ENCODE results near the gene IL17RB. TPM values are rescaled to one million over a fixed set of nuclear protein-coding genes. Genes with fewer than 3 reads are reported as not detected.
A peak's percentile ranks its signal among the peaks of the same experiment; 100 is the strongest.

IL17RB gene
- total and polyA plus RNA-seq, 4 donors = 0.23 to 1.9 (median 0.74) TPM

- intact Hi-C loops (cut with DNase I) = no loop called here
- Histone ChIP-seq H3K27me3 (ENCODE audit: control insufficient read depth in 1 of 2, insufficient read depth in 2 of 2, low read length in 1 of 2) (no peaks in the 10 kb centered on the region), H3K36me3 (ENCODE audit: control insufficient read depth in 1 of 2, insufficient read depth in 2 of 2, low read length in 1 of 2) (no peaks in the 10 kb centered on the region), H3K27ac (ENCODE audit: low read depth in 1 of 2, low read length in 2 of 2) (no peak overlapping the region), H3K9me3 (ENCODE audit: control insufficient read depth, low read length) (no peaks in the 10 kb centered on the region), H3K4me3 (ENCODE audit: low read length in 2 of 2) (no peak overlapping the region), H3K4me1 (ENCODE audit: control insufficient read depth in 1 of 2, insufficient read depth in 2 of 2, low read length in 2 of 2) (no peaks in the 10 kb centered on the region)
- 93 to 95% methylated on average over 17 of the region's 17 CpGs for WGBS, 2 donors
- DNase-seq (peak in 1 of 2 donors; percentile 57), ATAC-seq (ENCODE audit: low FRiP score) (no peak)
Measured at GRCh38 chr3:53817809-53818208, 28.6 kb upstream of the IL17RB start.

DNA sequence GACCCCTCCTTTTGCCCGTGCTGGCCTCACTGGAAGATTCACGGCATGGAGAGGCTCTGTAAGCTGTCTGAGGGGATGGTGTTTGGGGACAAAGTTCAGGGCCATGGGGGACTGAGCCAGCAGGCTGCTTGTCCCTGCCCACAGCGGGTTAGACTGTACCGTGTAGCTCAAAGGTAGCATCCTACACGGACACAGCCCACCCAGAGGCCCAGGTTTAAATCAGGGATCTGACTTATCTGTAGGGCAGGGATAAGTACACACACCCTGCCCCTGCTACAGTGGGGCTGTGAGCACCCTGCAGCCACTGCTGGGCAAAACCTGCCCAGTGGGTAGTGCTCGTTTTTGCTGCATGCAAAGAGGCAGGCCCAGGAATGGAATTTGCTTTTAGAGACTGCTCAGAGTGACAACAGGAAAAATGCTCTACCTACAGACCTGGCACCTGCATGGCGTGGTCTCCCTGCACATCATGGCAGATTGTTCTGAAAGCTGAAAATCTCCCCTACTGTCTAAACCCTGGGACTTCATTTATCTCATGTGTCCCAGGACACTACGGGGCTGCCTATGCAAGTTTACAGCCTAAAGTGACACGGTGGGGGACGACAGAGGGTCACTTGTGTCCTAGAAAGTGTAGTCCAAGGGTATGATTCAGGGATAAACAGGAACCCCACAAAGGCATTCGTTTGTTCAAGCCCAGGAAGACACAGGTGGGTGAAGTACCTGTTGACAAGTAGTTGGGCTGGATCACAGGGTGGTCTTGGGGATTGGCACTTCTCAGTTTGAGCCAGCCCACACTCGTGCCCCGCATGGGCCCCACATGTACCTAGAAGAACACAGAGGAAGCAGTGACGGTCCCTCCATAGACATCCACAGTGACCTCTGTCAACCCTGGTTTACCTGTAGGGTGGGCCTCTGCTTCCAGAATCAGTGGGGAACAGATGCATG lies 27.9 kb upstream of the IL17RB start:
- no peak overlapping the region for H3K27ac ChIP-seq (ENCODE audit: low read depth in 1 of 2, low read length in 2 of 2)
- no peaks in the 10 kb centered on the region for H3K9me3 ChIP-seq (ENCODE audit: control insufficient read depth, low read length)
- ATAC-seq (ENCODE audit: low FRiP score) (no peak), DNase-seq (peak in 1 of 2 donors; percentile 44)
- H3K36me3 ChIP-seq (ENCODE audit: control insufficient read depth in 1 of 2, insufficient read depth in 2 of 2, low read length in 1 of 2) = no peaks in the 10 kb centered on the region
- WGBS, 2 donors = 91 to 95% methylated on average over 14 of the region's 14 CpGs
- H3K4me3 ChIP-seq (ENCODE audit: low read length in 2 of 2) = no peak overlapping the region
- no peaks in the 10 kb centered on the region for H3K4me1 ChIP-seq (ENCODE audit: control insufficient read depth in 1 of 2, insufficient read depth in 2 of 2, low read length in 2 of 2)
- intact Hi-C loops (cut with DNase I) = no loop called here
- H3K27me3 ChIP-seq (ENCODE audit: control insufficient read depth in 1 of 2, insufficient read depth in 2 of 2, low read length in 1 of 2) = no peaks in the 10 kb centered on the region

GRCh38 chr3:53819163-53819868 lies 27.1 kb upstream of the IL17RB start:
- WGBS, 2 donors = 92 to 96% methylated on average over 13 to 14 of the region's 14 CpGs
- Histone ChIP-seq H3K4me1 (ENCODE audit: control insufficient read depth in 1 of 2, insufficient read depth in 2 of 2, low read length in 2 of 2) (no peaks in the 10 kb centered on the region), H3K27ac (ENCODE audit: low read depth in 1 of 2, low read length in 2 of 2) (no peak overlapping the region), H3K36me3 (ENCODE audit: control insufficient read depth in 1 of 2, insufficient read depth in 2 of 2, low read length in 1 of 2) (no peaks in the 10 kb centered on the region), H3K9me3 (ENCODE audit: control insufficient read depth, low read length) (no peaks in the 10 kb centered on the region), H3K4me3 (ENCODE audit: low read length in 2 of 2) (no peak overlapping the region), H3K27me3 (ENCODE audit: control insufficient read depth in 1 of 2, insufficient read depth in 2 of 2, low read length in 1 of 2) (no peaks in the 10 kb centered on the region)
- peak in 1 of 2 donors; percentile 57 for DNase-seq
- ATAC-seq (ENCODE audit: low FRiP score) = no peak
- intact Hi-C loops (cut with DNase I) = no loop called here

DNA sequence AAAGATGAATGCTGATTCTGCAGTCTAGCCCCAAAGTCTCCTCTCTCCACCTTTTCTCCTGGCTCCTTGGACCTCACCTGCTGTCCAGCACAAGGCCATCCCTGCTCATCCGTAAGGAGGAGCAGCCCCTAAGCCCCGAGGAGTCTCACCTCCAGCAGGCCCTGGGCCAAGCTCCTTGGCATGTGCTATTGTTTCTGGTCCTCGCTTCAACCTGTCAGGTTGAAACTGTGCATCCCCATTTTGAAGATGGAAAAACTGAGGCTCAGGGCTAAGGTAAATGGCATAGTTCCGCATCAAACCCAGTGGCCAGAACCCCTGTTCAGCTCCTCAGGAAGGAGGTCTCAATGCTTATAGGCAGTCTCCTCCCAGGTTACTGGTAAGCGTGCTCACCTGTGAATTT lies 26.3 kb upstream of the IL17RB start:
- Histone ChIP-seq H3K27me3 (ENCODE audit: control insufficient read depth in 1 of 2, insufficient read depth in 2 of 2, low read length in 1 of 2) (no peaks in the 10 kb centered on the region), H3K4me1 (ENCODE audit: control insufficient read depth in 1 of 2, insufficient read depth in 2 of 2, low read length in 2 of 2) (no peaks in the 10 kb centered on the region), H3K27ac (ENCODE audit: low read depth in 1 of 2, low read length in 2 of 2) (no peak overlapping the region), H3K9me3 (ENCODE audit: control insufficient read depth, low read length) (no peaks in the 10 kb centered on the region), H3K36me3 (ENCODE audit: control insufficient read depth in 1 of 2, insufficient read depth in 2 of 2, low read length in 1 of 2) (no peaks in the 10 kb centered on the region), H3K4me3 (ENCODE audit: low read length in 2 of 2) (no peak overlapping the region)
- DNase-seq = peak in 1 of 2 donors; percentile 37
- intact Hi-C loops (cut with DNase I) = no loop called here
- no peak for ATAC-seq (ENCODE audit: low FRiP score)
- 93 to 94% methylated on average over 5 of the region's 5 CpGs for WGBS, 2 donors

- Histone ChIP-seq H3K27ac (ENCODE audit: low read depth in 1 of 2, low read length in 2 of 2) (no peak overlapping the region), H3K4me1 (ENCODE audit: control insufficient read depth in 1 of 2, insufficient read depth in 2 of 2, low read length in 2 of 2) (no peaks in the 10 kb centered on the region), H3K27me3 (ENCODE audit: control insufficient read depth in 1 of 2, insufficient read depth in 2 of 2, low read length in 1 of 2) (no peaks in the 10 kb centered on the region), H3K9me3 (ENCODE audit: control insufficient read depth, low read length) (no peaks in the 10 kb centered on the region), H3K36me3 (ENCODE audit: control insufficient read depth in 1 of 2, insufficient read depth in 2 of 2, low read length in 1 of 2) (no peaks in the 10 kb centered on the region), H3K4me3 (ENCODE audit: low read length in 2 of 2) (no peak overlapping the region)
- 91 to 94% methylated on average over 21 of the region's 21 CpGs for WGBS, 2 donors
- intact Hi-C loops (cut with DNase I) = no loop called here
- peak in 1 of 2 donors; percentile 61 for DNase-seq
- no peak for ATAC-seq (ENCODE audit: low FRiP score)
Measured at GRCh38 chr3:53820756-53821580, 25.4 kb upstream of the IL17RB start.

DNA sequence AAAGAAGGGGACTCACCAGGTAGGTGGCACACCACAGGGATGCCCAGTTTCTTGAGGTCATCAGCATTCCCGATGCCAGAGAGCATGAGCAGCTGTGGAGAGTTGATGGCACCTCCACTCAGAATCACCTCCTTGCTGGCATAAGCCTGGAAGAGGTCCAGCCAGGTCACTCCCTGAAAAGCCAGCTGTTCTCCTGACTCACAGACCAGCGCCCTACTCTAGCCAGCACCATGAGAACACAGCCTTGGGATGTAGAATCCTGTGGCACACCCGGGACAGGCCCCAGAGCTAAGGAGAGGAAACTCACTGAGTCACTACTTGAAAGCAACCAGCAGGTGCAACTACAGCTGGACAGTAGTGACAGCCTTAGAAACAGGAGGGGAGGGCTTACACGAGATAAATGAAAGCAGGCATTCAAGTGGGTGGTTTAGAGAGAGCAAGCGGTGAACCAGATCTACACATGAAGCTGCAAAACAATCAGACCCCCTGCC lies 24.7 kb upstream of the IL17RB start:
- H3K9me3 ChIP-seq (ENCODE audit: control insufficient read depth, low read length) = no peaks in the 10 kb centered on the region
- DNase-seq (no peak), ATAC-seq (ENCODE audit: low FRiP score) (no peak)
- no peaks in the 10 kb centered on the region for H3K27me3 ChIP-seq (ENCODE audit: control insufficient read depth in 1 of 2, insufficient read depth in 2 of 2, low read length in 1 of 2)
- H3K4me3 ChIP-seq (ENCODE audit: low read length in 2 of 2) = no peak overlapping the region
- H3K27ac ChIP-seq (ENCODE audit: low read depth in 1 of 2, low read length in 2 of 2) = no peak overlapping the region
- 73 to 78% methylated on average over 5 of the region's 5 CpGs for WGBS, 2 donors
- no peaks in the 10 kb centered on the region for H3K36me3 ChIP-seq (ENCODE audit: control insufficient read depth in 1 of 2, insufficient read depth in 2 of 2, low read length in 1 of 2)
- H3K4me1 ChIP-seq (ENCODE audit: control insufficient read depth in 1 of 2, insufficient read depth in 2 of 2, low read length in 2 of 2) = no peaks in the 10 kb centered on the region
- intact Hi-C loops (cut with DNase I) = no loop called here

DNA sequence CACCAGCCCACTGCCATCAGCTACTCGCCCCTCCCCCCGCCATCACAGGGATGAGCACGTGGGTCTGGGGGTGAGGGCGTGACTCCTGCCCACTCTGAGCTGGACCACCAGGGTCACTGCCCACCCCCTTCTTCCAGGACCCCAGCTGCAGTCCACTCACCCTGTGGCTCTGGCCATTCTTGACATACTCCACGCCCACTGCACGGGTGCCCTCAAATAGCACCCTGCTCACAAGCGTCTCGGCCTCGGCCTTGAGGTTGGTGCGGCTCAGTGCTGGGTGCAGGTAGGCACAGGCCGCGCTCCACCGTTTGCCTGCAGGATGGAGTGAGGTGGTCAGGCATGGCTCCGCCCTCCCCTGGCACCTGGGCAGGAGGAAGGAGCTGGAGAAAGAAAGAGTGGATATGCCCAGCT lies 24.0 kb upstream of the IL17RB start:
- H3K4me3 ChIP-seq (ENCODE audit: low read length in 2 of 2) = no peak overlapping the region
- H3K27ac ChIP-seq (ENCODE audit: low read depth in 1 of 2, low read length in 2 of 2) = no peak overlapping the region
- intact Hi-C loops (cut with DNase I) = no loop called here
- no peaks in the 10 kb centered on the region for H3K27me3 ChIP-seq (ENCODE audit: control insufficient read depth in 1 of 2, insufficient read depth in 2 of 2, low read length in 1 of 2)
- DNase-seq = peak in 1 of 2 donors; percentile 71
- ATAC-seq (ENCODE audit: low FRiP score) = no peak
- H3K4me1 ChIP-seq (ENCODE audit: control insufficient read depth in 1 of 2, insufficient read depth in 2 of 2, low read length in 2 of 2) = no peaks in the 10 kb centered on the region
- no peaks in the 10 kb centered on the region for H3K9me3 ChIP-seq (ENCODE audit: control insufficient read depth, low read length)
- 84 to 90% methylated on average over 13 to 14 of the region's 14 CpGs for WGBS, 2 donors
- no peaks in the 10 kb centered on the region for H3K36me3 ChIP-seq (ENCODE audit: control insufficient read depth in 1 of 2, insufficient read depth in 2 of 2, low read length in 1 of 2)

Measured in aorta (tissue), 5 donors.